SU-DHL-6 (cell line): ENCODE results near the gene ITGB2.

Experiments used
- H2AFZ ChIP-seq: fragments of 200-600 bp; sonication (generic); 2 replicates; pipeline ENCODE4 v1.6.1; 2014; ENCODE audit warnings: low read depth, mild to moderate bottlenecking, moderate library complexity, mixed read lengths, antibody characterized with exemption, low read length; ENCODE audit not compliant: severe bottlenecking
- H3F3A ChIP-seq: fragments of 200-600 bp; shearing (Covaris generic); 2 replicates; pipeline ENCODE4 v1.6.0; 2016; ENCODE audit warnings: antibody characterized with exemption, mild to moderate bottlenecking; ENCODE audit not compliant: insufficient read depth
- H3K27ac ChIP-seq: fragments of 200-600 bp; sonication (generic); 2 replicates; pipeline ENCODE4 v1.5.1; 2016; ENCODE audit warnings: low read depth, mild to moderate bottlenecking, low read length, moderate library complexity, mixed read lengths
- H3K27me3 ChIP-seq: fragments of 200-600 bp; sonication (generic), shearing (Covaris generic); 2 replicates; pipeline ENCODE4 v1.6.0; 2014; ENCODE audit warnings: mild to moderate bottlenecking, low read length
- H3K36me3 ChIP-seq: fragments of 200-600 bp; sonication (generic); 2 replicates; pipeline ENCODE4 v1.6.1; 2014; ENCODE audit warnings: mild to moderate bottlenecking, low read length, mixed read lengths
- H3K4me2 ChIP-seq: fragments of 300-600, 200-600 bp; shearing (Covaris generic), sonication (generic); 2 replicates; pipeline ENCODE4 v1.6.0; 2014; ENCODE audit warnings: low read length, low read depth, mild to moderate bottlenecking; ENCODE audit not compliant: poor library complexity, severe bottlenecking
- H3K4me3 ChIP-seq: fragments of 200-600 bp; sonication (generic); 2 replicates; pipeline ENCODE4 v1.5.1; 2014; ENCODE audit warnings: antibody characterized with exemption, low read length, mild to moderate bottlenecking, mixed read lengths; ENCODE audit not compliant: insufficient read depth, poor library complexity, severe bottlenecking
- H3K79me2 ChIP-seq: fragments of 200-600 bp; sonication (generic); 2 replicates; pipeline ENCODE4 v1.6.1; 2014; ENCODE audit warnings: mild to moderate bottlenecking, low read length, moderate library complexity; ENCODE audit not compliant: insufficient read depth
- H3K9ac ChIP-seq: fragments of 200-600 bp; sonication (generic); 2 replicates; pipeline ENCODE4 v1.7.0; 2014; ENCODE audit warnings: mild to moderate bottlenecking, low read length
- H3K9me2 ChIP-seq: fragments of 200-600 bp; sonication (generic); replicated peaks from 2 replicates; pipeline ENCODE4 v1.6.1; 2014; ENCODE audit warnings: low read length; ENCODE audit not compliant: insufficient read depth
- H3K9me3 ChIP-seq: fragments of 200-600 bp; sonication (generic); 2 replicates; pipeline ENCODE4 v1.6.1; 2014; ENCODE audit warnings: low read length, mixed read lengths; ENCODE audit not compliant: insufficient read depth
- H4K20me1 ChIP-seq: fragments of 200-600 bp; sonication (generic); 2 replicates; pipeline ENCODE4 v1.6.1; 2014; ENCODE audit warnings: low read depth, mild to moderate bottlenecking, antibody characterized with exemption, low read length, moderate library complexity, mixed read lengths
- CTCF ChIP-seq: fragments of 200-600 bp; sonication (generic); IDR thresholded peaks from one replicate; pipeline ENCODE4 v1.5.1; 2017; ENCODE audit warnings: antibody characterized with exemption, mild to moderate bottlenecking, low read length, moderate library complexity; ENCODE audit not compliant: insufficient read depth, poor library complexity, severe bottlenecking
- EZH2phosphoT487 ChIP-seq: fragments of 200-600 bp; sonication (generic), shearing (Covaris generic); conservative IDR thresholded peaks from 2 replicates; pipeline ENCODE4 v1.6.1; 2018; ENCODE audit warnings: mild to moderate bottlenecking, antibody characterized with exemption, low read length, moderate library complexity, mixed read lengths

The ITGB2 gene

GRCh38 chr21:44836349-44836665, 84.4 kb downstream of the ITGB2 start:
- Histone ChIP-seq H3K9me2 (no peaks in the 10 kb centered on the region), H3K4me3 (no peak overlapping the region), H3K36me3 (no peaks in the 10 kb centered on the region), H3K9ac (no peak overlapping the region), H3K9me3 (no peaks in the 10 kb centered on the region), H3K79me2 (no peaks in the 10 kb centered on the region), H3F3A (no peaks in the 10 kb centered on the region), H3K4me2 (no peak overlapping the region), H3K27me3 (no peaks in the 10 kb centered on the region), H2AFZ (no peak overlapping the region), H3K27ac (no peak overlapping the region), H4K20me1 (no peaks in the 10 kb centered on the region)
- TF ChIP-seq EZH2phosphoT487, result no peak
- TF ChIP-seq CTCF, result no peak
